ENCODE results near the gene ACTG2. TPM values are rescaled to one million over a fixed set of nuclear protein-coding genes. Genes with fewer than 3 reads are reported as not detected.

ACTG2 gene
- total and polyA plus RNA-seq, 2 donors from 2014 or later, result 6.6 to 13.7 TPM

DNA sequence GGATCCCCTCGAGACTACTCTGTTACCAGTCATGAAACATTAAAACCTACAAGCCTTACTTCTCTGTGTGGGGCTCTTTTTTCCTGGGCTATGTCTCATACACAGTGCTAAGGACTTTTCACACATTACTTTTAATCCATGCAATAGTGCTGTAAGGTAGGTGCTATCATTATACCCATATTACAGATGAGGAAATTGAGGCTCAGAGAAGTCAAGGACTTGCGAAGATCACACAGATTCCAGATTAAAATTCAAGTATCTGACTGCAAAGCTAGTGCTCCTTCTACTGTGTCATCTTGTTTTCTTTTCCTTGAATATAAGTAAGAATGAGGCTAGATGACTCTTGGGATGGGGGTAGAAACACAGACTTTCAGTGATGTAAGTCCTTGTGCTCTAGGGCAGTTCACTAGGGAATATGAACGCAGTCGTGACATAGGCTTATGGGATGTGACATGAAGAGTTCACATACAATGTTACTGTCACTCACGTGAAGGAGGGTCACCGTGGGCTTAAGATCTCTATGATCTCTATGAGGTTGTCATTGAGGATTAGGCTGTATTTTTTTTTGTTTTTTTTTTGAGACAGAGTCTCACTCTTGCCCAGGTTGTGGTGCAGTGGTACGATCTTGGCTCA is 26.9 kb downstream of the ACTG2 start:
- no peaks in the 10 kb centered on the region for H3K36me3 ChIP-seq (ENCODE audit: control insufficient read depth in 2 of 3, insufficient read depth in 3 of 3, low read length in 3 of 3)
- no peak overlapping the region for H3K9ac ChIP-seq (ENCODE audit: low read length in 3 of 3)
- DNase-seq (no peak), FAIRE-seq (no peak)
- no peaks in the 10 kb centered on the region for H3K4me1 ChIP-seq (ENCODE audit: control insufficient read depth in 2 of 3, insufficient read depth in 2 of 3, low read depth in 1 of 3, low read length in 3 of 3)
- TF ChIP-seq, protein P1, sequence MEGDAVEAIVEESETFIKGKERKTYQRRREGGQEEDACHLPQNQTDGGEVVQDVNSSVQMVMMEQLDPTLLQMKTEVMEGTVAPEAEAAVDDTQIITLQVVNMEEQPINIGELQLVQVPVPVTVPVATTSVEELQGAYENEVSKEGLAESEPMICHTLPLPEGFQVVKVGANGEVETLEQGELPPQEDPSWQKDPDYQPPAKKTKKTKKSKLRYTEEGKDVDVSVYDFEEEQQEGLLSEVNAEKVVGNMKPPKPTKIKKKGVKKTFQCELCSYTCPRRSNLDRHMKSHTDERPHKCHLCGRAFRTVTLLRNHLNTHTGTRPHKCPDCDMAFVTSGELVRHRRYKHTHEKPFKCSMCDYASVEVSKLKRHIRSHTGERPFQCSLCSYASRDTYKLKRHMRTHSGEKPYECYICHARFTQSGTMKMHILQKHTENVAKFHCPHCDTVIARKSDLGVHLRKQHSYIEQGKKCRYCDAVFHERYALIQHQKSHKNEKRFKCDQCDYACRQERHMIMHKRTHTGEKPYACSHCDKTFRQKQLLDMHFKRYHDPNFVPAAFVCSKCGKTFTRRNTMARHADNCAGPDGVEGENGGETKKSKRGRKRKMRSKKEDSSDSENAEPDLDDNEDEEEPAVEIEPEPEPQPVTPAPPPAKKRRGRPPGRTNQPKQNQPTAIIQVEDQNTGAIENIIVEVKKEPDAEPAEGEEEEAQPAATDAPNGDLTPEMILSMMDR (IDR thresholded peaks at IDR 0.05; ENCODE audit: borderline replicate concordance, extremely low read depth, insufficient read depth), result no peak
- no peak overlapping the region for H3K27ac ChIP-seq (ENCODE audit: low read depth in 2 of 2, low read length in 2 of 2)
- H3K9me3 ChIP-seq (ENCODE audit: control insufficient read depth in 2 of 3, insufficient read depth in 1 of 3, low read length in 3 of 3), result no peaks in the 10 kb centered on the region
- intact Hi-C loops (cut with DNase I), result no loop called here
- H3K4me3 ChIP-seq (ENCODE audit: low read length in 3 of 3), result no peak overlapping the region
- H3K27me3 ChIP-seq (ENCODE audit: control insufficient read depth, insufficient read depth, low read length), result no peaks in the 10 kb centered on the region

DNA sequence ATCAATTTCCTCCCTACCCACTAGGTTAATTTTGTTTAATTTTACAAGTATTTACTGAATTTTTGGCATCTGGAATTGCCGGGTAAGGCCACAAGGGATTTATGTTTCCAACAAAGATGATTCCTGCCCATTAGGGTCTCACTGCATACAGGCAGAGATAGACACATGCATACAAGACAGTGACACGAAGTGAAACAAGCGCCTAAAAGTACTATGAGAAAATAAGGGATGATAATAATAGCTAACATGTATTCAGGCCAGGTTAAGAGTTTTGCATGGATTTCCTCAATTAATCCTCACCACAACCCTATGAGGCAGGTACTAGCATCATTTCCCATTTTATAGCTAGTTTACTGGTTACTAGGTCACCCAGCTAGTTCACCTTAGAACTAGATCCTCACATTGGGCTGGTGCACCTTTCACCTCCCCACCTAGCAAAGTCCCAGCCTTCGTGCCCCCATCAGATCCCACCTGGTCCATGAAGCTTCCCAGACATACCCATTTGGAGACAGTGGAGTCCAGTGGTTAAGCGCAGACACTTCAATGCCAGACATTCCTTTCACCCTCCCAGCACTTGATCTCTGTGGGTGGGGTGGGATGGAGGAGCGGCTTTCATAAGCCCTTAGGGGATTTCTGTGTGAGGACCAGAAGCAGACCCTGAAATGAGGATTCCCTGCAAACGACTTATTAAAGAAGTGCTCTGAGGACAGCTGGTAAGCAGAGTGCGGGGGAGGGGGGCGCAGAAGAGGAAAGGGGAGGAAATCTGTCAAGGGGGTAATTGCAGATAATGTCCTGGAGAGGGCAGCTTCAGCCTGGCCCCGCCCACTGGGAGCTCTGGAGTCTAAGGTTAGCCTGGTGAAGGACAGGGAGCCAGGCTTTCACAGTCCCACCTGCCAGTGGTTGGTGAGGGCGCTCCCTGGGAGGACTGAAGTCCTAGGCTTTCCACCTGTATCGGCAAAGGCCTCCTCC is 28.1 kb downstream of the ACTG2 start:
- Histone ChIP-seq H3K27me3 (ENCODE audit: control insufficient read depth, insufficient read depth, low read length) (no peaks in the 10 kb centered on the region), H3K4me1 (ENCODE audit: control insufficient read depth in 2 of 3, insufficient read depth in 2 of 3, low read depth in 1 of 3, low read length in 3 of 3) (no peaks in the 10 kb centered on the region), H3K36me3 (ENCODE audit: control insufficient read depth in 2 of 3, insufficient read depth in 3 of 3, low read length in 3 of 3) (no peaks in the 10 kb centered on the region), H3K9ac (ENCODE audit: low read length in 3 of 3) (no peak overlapping the region), H3K27ac (ENCODE audit: low read depth in 2 of 2, low read length in 2 of 2) (no peak overlapping the region), H3K4me3 (ENCODE audit: low read length in 3 of 3) (no peak overlapping the region), H3K9me3 (ENCODE audit: control insufficient read depth in 2 of 3, insufficient read depth in 1 of 3, low read length in 3 of 3) (no peaks in the 10 kb centered on the region)
- intact Hi-C loops (cut with DNase I), result no loop called here
- no peak for FAIRE-seq
- peak in 2 of 5 donors; percentile 24 to 52 for DNase-seq
- TF ChIP-seq, protein P1 (IDR thresholded peaks at IDR 0.05; ENCODE audit: borderline replicate concordance, extremely low read depth, insufficient read depth), result no peak

DNA sequence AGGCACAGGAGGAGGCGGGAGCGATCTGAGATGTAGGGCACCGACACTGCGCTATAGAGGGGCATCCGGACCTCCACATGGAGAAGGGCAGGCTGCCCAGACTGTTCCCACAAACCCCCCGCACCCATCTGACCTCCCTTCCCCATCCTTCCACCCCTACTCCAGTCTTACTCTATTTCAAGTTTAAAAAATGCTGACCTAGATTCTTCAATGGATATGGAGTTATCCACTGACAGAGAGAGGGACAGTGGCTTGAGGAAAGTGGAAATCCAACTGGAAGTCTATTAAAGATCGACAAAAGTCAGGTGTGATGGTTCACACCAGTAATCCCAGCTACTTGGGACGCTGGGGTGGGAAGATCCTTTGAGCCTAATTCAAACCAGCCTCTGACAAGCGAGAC is 28.8 kb downstream of the ACTG2 start:
- no peak overlapping the region for H3K4me3 ChIP-seq (ENCODE audit: low read length in 3 of 3)
- H3K9ac ChIP-seq (ENCODE audit: low read length in 3 of 3), result no peak overlapping the region
- FAIRE-seq (no peak), DNase-seq (no peak)
- intact Hi-C loops (cut with DNase I), result no loop called here
- H3K4me1 ChIP-seq (ENCODE audit: control insufficient read depth in 2 of 3, insufficient read depth in 2 of 3, low read depth in 1 of 3, low read length in 3 of 3), result no peaks in the 10 kb centered on the region
- TF ChIP-seq, protein P1 (IDR thresholded peaks at IDR 0.05; ENCODE audit: borderline replicate concordance, extremely low read depth, insufficient read depth), result no peak
- no peak overlapping the region for H3K27ac ChIP-seq (ENCODE audit: low read depth in 2 of 2, low read length in 2 of 2)
- H3K36me3 ChIP-seq (ENCODE audit: control insufficient read depth in 2 of 3, insufficient read depth in 3 of 3, low read length in 3 of 3), result no peaks in the 10 kb centered on the region
- H3K9me3 ChIP-seq (ENCODE audit: control insufficient read depth in 2 of 3, insufficient read depth in 1 of 3, low read length in 3 of 3), result no peaks in the 10 kb centered on the region
- no peaks in the 10 kb centered on the region for H3K27me3 ChIP-seq (ENCODE audit: control insufficient read depth, insufficient read depth, low read length)
